OCI-LY7 (cell line): ENCODE results near the gene LRRC72. TPM values are rescaled to one million over a fixed set of nuclear protein-coding genes. Genes with fewer than 3 reads are reported as not detected.

ENCODE experiments used
- BruUV-seq: library from RNA; stranded (reverse); fragments of 400-500 nt; replicated peaks from 2 replicates; lab custom pipeline; 2021; lab: Mats Ljungman, UMichigan
- CTCF ChIA-PET: fragments of 300-600 bp; sonication (Branson Sonifier 250); formaldehyde crosslinking; loops from one replicate; lab custom pipeline; 2022; ENCODE audit warnings: antibody characterized with exemption; ENCODE audit not compliant: unreplicated experiment; lab: Charles Lee
- POLR2A ChIA-PET: fragments of 300-600 bp; sonication (Branson Sonifier 250); formaldehyde crosslinking; loops from one replicate; lab custom pipeline; 2022; ENCODE audit warnings: antibody characterized with exemption; lab: Charles Lee
- DNase-seq: peaks from one replicate; pipeline ENCODE4 v3.0.0-alpha.2; 2015; ENCODE audit warnings: low spot score
- H2AFZ ChIP-seq: fragments of 200-600 bp; sonication (generic), shearing (Covaris generic); 2 replicates; pipeline ENCODE4 v1.6.1; 2014; ENCODE audit warnings: mild to moderate bottlenecking, antibody characterized with exemption, low read length, moderate library complexity
- H3K27ac ChIP-seq: fragments of 200-600 bp; sonication (generic); 2 replicates; pipeline ENCODE4 v1.5.1; 2014; ENCODE audit warnings: mixed run types, low read depth, mild to moderate bottlenecking, moderate library complexity, low read length, inconsistent platforms; ENCODE audit not compliant: poor library complexity, severe bottlenecking
- H3K36me3 ChIP-seq: fragments of 200-600 bp; sonication (generic); 2 replicates; pipeline ENCODE4 v1.6.1; 2014; ENCODE audit warnings: mild to moderate bottlenecking, antibody characterized with exemption, low read length, moderate library complexity, mixed read lengths; ENCODE audit not compliant: insufficient read depth
- H3K4me1 ChIP-seq: fragments of 200-600 bp; sonication (generic); 2 replicates; pipeline ENCODE4 v1.5.1; 2014; ENCODE audit warnings: mild to moderate bottlenecking, low read length; ENCODE audit not compliant: insufficient read depth, poor library complexity, severe bottlenecking
- H3K4me2 ChIP-seq: fragments of 200-600 bp; sonication (generic); 2 replicates; pipeline ENCODE4 v1.6.1; 2014; ENCODE audit warnings: mild to moderate bottlenecking, low read length
- H3K4me3 ChIP-seq: fragments of 200-600 bp; sonication (generic); 2 replicates; pipeline ENCODE4 v1.5.1; 2014; ENCODE audit warnings: mild to moderate bottlenecking, low read depth, low read length; ENCODE audit not compliant: poor library complexity, severe bottlenecking
- H3K79me2 ChIP-seq: fragments of 200-600 bp; sonication (generic); 2 replicates; pipeline ENCODE4 v1.6.1; 2016; ENCODE audit warnings: low read depth, mild to moderate bottlenecking, low read length, moderate library complexity, mixed read lengths; ENCODE audit not compliant: insufficient read depth
- H3K9me2 ChIP-seq: fragments of 200-600 bp; sonication (generic); 2 replicates; pipeline ENCODE4 v1.6.1; 2016; ENCODE audit warnings: mild to moderate bottlenecking, low read length, mixed read lengths; ENCODE audit not compliant: insufficient read depth
- H3K9me3 ChIP-seq: fragments of 200-600 bp; sonication (generic); 2 replicates; pipeline ENCODE4 v1.6.1; 2014; ENCODE audit warnings: mild to moderate bottlenecking, mixed run types, low read length, mixed read lengths
- H4K20me1 ChIP-seq: fragments of 200-600 bp; sonication (generic); 2 replicates; pipeline ENCODE4 v1.6.1; 2014; ENCODE audit warnings: mild to moderate bottlenecking, antibody characterized with exemption, low read length, moderate library complexity, mixed read lengths; ENCODE audit not compliant: insufficient read depth
- EZH2phosphoT487 ChIP-seq: fragments of 200-600 bp; sonication (generic); IDR thresholded peaks from 2 replicates; pipeline ENCODE4 v1.6.1; 2018; ENCODE audit warnings: low read depth, borderline replicate concordance, mild to moderate bottlenecking, mixed run types, antibody characterized with exemption, low read length, moderate library complexity, mixed read lengths
- intact Hi-C: fragments of 100-400 bp; cut with micrococcal nuclease; formaldehyde crosslinking; loops from one replicate; pipeline ENCODE4 v1.10.0; 2022; ENCODE audit not compliant: unreplicated experiment
- total RNA-seq, 2 experiments: library from RNA; depleted of rRNA in 1 of 2; stranded (reverse); fragments of >200 nt in 1 of 2; shearing (Covaris generic) in 1 of 2; gene quantifications; 2 replicates each; pipeline ENCODE4 v1.2.3, GENCODE V29; 2014 to 2022
- TF ChIP-seq, protein P1 (sequence below): fragments of 200-600 bp; sonication (generic); conservative IDR thresholded peaks from 2 replicates; pipeline ENCODE4 v1.5.1; 2014; ENCODE audit warnings: mild to moderate bottlenecking, antibody characterized with exemption, low read length, moderate library complexity, mixed read lengths

LRRC72 gene
- total RNA-seq, 2 experiments from 2014 or later: not detected

DNA sequence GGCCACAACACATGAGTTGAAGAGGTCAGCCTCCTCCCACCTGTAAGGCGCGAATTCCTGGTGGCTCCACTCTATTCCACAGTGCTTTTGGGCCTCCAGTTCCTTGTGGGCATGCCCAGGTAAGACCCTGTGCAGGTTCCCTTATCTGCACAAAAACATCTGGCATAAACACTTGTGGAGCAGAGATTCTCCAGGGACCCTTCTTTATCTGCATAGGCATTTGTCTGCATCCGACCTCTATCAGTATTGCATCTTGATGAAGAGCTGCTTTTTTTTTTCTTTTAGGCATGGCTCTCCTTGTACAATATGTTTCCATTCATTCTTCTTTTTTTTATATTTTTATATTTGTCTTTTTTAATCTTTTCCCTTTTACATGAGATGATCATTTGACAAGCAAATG, 60.5 kb downstream of the LRRC72 start:
- H3K36me3 ChIP-seq: no peaks in the 10 kb centered on the region
- no peak overlapping the region for H3K4me2 ChIP-seq
- no TSS peak for BruUV-seq
- no peaks in the 10 kb centered on the region for H3K9me3 ChIP-seq
- H3K4me1 ChIP-seq: no peaks in the 10 kb centered on the region
- ChIA-PET CTCF (no interaction called here), POLR2A (no interaction called here)
- intact Hi-C loops: no loop called here
- TF ChIP-seq EZH2phosphoT487: no peak
- TF ChIP-seq, protein P1, sequence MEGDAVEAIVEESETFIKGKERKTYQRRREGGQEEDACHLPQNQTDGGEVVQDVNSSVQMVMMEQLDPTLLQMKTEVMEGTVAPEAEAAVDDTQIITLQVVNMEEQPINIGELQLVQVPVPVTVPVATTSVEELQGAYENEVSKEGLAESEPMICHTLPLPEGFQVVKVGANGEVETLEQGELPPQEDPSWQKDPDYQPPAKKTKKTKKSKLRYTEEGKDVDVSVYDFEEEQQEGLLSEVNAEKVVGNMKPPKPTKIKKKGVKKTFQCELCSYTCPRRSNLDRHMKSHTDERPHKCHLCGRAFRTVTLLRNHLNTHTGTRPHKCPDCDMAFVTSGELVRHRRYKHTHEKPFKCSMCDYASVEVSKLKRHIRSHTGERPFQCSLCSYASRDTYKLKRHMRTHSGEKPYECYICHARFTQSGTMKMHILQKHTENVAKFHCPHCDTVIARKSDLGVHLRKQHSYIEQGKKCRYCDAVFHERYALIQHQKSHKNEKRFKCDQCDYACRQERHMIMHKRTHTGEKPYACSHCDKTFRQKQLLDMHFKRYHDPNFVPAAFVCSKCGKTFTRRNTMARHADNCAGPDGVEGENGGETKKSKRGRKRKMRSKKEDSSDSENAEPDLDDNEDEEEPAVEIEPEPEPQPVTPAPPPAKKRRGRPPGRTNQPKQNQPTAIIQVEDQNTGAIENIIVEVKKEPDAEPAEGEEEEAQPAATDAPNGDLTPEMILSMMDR: no peak
- no peak for DNase-seq
- no peak overlapping the region for H3K27ac ChIP-seq
- no peaks in the 10 kb centered on the region for H3K79me2 ChIP-seq
- no peak overlapping the region for H3K4me3 ChIP-seq
- H4K20me1 ChIP-seq: no peaks in the 10 kb centered on the region
- no peak overlapping the region for H2AFZ ChIP-seq
- H3K9me2 ChIP-seq: no peaks in the 10 kb centered on the region

DNA sequence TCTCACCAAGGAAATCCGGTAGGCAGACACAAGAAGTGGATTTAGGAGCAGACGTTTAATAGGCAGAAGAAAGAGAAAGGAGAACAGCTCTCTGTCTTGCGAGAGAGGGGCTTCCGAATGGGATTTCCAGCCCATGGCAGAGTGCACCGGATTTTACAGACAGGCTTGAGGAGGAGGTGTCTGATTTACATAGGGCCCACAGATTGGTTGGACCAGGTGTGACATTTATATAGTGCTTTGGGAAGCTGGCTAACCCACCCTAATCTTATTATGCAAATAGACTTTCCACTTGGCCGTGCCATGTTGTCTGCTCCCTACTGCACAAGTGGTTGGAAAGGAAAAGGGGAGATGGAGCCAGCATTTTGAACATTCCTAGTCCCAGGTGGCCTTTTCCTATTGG, 61.2 kb downstream of the LRRC72 start:
- Histone ChIP-seq H3K36me3 (no peaks in the 10 kb centered on the region), H3K27ac (no peak overlapping the region), H3K4me2 (no peak overlapping the region), H3K4me3 (no peak overlapping the region), H4K20me1 (no peaks in the 10 kb centered on the region), H3K79me2 (no peaks in the 10 kb centered on the region), H3K9me3 (no peaks in the 10 kb centered on the region), H3K4me1 (no peaks in the 10 kb centered on the region), H2AFZ (no peak overlapping the region), H3K9me2 (no peaks in the 10 kb centered on the region)
- POLR2A ChIA-PET: no interaction called here
- no TSS peak for BruUV-seq
- CTCF ChIA-PET: no interaction called here
- intact Hi-C loops: no loop called here
- TF ChIP-seq EZH2phosphoT487: no peak
- TF ChIP-seq, protein P1: no peak
- DNase-seq: no peak

DNA sequence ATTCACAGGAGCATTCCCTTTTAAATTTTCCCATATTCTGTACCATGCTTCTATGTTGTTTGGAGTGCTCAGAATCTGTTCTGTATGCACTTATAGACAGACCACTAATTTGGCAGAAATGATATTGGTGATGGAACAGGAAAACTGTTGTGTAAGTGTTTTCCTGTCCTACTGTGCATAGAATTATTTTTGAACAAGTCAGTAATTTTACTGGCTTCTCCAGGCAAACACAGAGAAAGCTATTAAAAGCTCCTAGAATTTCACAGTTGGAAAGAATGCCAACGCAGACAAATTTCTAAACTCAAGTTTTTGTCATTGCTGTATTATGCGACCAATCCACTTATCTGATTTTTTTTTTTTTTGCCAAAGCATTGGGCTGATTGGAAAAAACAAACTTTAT, 63.3 kb downstream of the LRRC72 start:
- CTCF ChIA-PET: no interaction called here
- H2AFZ ChIP-seq: no peak overlapping the region

More for the DNA sequence above, 63.3 kb downstream of the LRRC72 start:
- DNase-seq: no peak
- Histone ChIP-seq H3K9me3 (no peaks in the 10 kb centered on the region), H3K9me2 (no peaks in the 10 kb centered on the region), H3K4me2 (no peak overlapping the region), H4K20me1 (no peaks in the 10 kb centered on the region), H3K79me2 (no peaks in the 10 kb centered on the region), H3K27ac (no peak overlapping the region), H3K36me3 (no peaks in the 10 kb centered on the region), H3K4me3 (no peak overlapping the region), H3K4me1 (no peaks in the 10 kb centered on the region)
- no TSS peak for BruUV-seq
- intact Hi-C loops: no loop called here
- no peak for TF ChIP-seq EZH2phosphoT487
- TF ChIP-seq, protein P1: no peak
- POLR2A ChIA-PET: interaction anchor here (0.7 kb wide), 2 partner anchors 145 to 492 kb away, joined by 3 read pairs; no protein-coding TSS in a partner anchor
